ENCODE data around the gene CFAP100. TPM values are rescaled to one million over a fixed set of nuclear protein-coding genes. Genes with fewer than 3 reads are reported as not detected.

CFAP100 gene
- polyA plus RNA-seq, 2 donors: not detected

GRCh38 chr3:126364731-126365301 is 29.9 kb upstream of the CFAP100 start:
- no peak overlapping the region for H3K4me3 ChIP-seq (ENCODE audit: low read depth in 1 of 2, low read length in 2 of 2)
- H3K9me3 ChIP-seq (ENCODE audit: control insufficient read depth in 2 of 2, insufficient read depth in 1 of 2, low read depth in 1 of 2, low read length in 1 of 2): no peaks in the 10 kb centered on the region
- no peaks in the 10 kb centered on the region for H3K36me3 ChIP-seq (ENCODE audit: control insufficient read depth in 2 of 2, insufficient read depth in 2 of 2, low read length in 1 of 2)
- WGBS, 2 donors: 87 to 92% methylated on average over 5 of the region's 5 CpGs
- H3K4me1 ChIP-seq (ENCODE audit: control insufficient read depth in 2 of 2, insufficient read depth in 2 of 2, low read length in 1 of 2): no peaks in the 10 kb centered on the region
- H3K27ac ChIP-seq (ENCODE audit: low read depth in 2 of 2, low read length in 1 of 2): no peak overlapping the region
- H3K27me3 ChIP-seq (ENCODE audit: control insufficient read depth in 1 of 2, insufficient read depth in 2 of 2, low read length in 2 of 2): peaks cover 0 to 3% of the 10 kb centered on the region in 2 donors

- H3K27me3 ChIP-seq (ENCODE audit: control insufficient read depth in 1 of 2, insufficient read depth in 2 of 2, low read length in 2 of 2): no peaks in the 10 kb centered on the region
- H3K36me3 ChIP-seq (ENCODE audit: control insufficient read depth in 2 of 2, insufficient read depth in 2 of 2, low read length in 1 of 2): no peaks in the 10 kb centered on the region
- H3K9me3 ChIP-seq (ENCODE audit: control insufficient read depth in 2 of 2, insufficient read depth in 1 of 2, low read depth in 1 of 2, low read length in 1 of 2): no peaks in the 10 kb centered on the region
- 86 to 92% methylated on average over 10 to 11 of the region's 11 CpGs for WGBS, 2 donors
- no peak overlapping the region for H3K4me3 ChIP-seq (ENCODE audit: low read depth in 1 of 2, low read length in 2 of 2)
- no peak overlapping the region for H3K27ac ChIP-seq (ENCODE audit: low read depth in 2 of 2, low read length in 1 of 2)
- no peaks in the 10 kb centered on the region for H3K4me1 ChIP-seq (ENCODE audit: control insufficient read depth in 2 of 2, insufficient read depth in 2 of 2, low read length in 1 of 2)
Measured at GRCh38 chr3:126365351-126366277, 29.1 kb upstream of the CFAP100 start.

GRCh38 chr3:126367316-126367805 is 27.3 kb upstream of the CFAP100 start:
- Histone ChIP-seq H3K9me3 (ENCODE audit: control insufficient read depth in 2 of 2, insufficient read depth in 1 of 2, low read depth in 1 of 2, low read length in 1 of 2) (no peaks in the 10 kb centered on the region), H3K36me3 (ENCODE audit: control insufficient read depth in 2 of 2, insufficient read depth in 2 of 2, low read length in 1 of 2) (no peaks in the 10 kb centered on the region), H3K27me3 (ENCODE audit: control insufficient read depth in 1 of 2, insufficient read depth in 2 of 2, low read length in 2 of 2) (no peaks in the 10 kb centered on the region), H3K4me1 (ENCODE audit: control insufficient read depth in 2 of 2, insufficient read depth in 2 of 2, low read length in 1 of 2) (no peaks in the 10 kb centered on the region), H3K4me3 (ENCODE audit: low read depth in 1 of 2, low read length in 2 of 2) (no peak overlapping the region), H3K27ac (ENCODE audit: low read depth in 2 of 2, low read length in 1 of 2) (no peak overlapping the region)
- 78 to 95% methylated on average over 6 of the region's 6 CpGs for WGBS, 2 donors

- Histone ChIP-seq H3K27ac (ENCODE audit: low read depth in 2 of 2, low read length in 1 of 2) (no peak overlapping the region), H3K4me3 (ENCODE audit: low read depth in 1 of 2, low read length in 2 of 2) (no peak overlapping the region), H3K9me3 (ENCODE audit: control insufficient read depth in 2 of 2, insufficient read depth in 1 of 2, low read depth in 1 of 2, low read length in 1 of 2) (no peaks in the 10 kb centered on the region), H3K4me1 (ENCODE audit: control insufficient read depth in 2 of 2, insufficient read depth in 2 of 2, low read length in 1 of 2) (no peaks in the 10 kb centered on the region), H3K36me3 (ENCODE audit: control insufficient read depth in 2 of 2, insufficient read depth in 2 of 2, low read length in 1 of 2) (no peaks in the 10 kb centered on the region), H3K27me3 (ENCODE audit: control insufficient read depth in 1 of 2, insufficient read depth in 2 of 2, low read length in 2 of 2) (no peaks in the 10 kb centered on the region)
- 85 to 88% methylated on average over 2 of the region's 2 CpGs for WGBS, 2 donors
Measured at GRCh38 chr3:126369490-126369889, 25.2 kb upstream of the CFAP100 start.

- H3K9me3 ChIP-seq (ENCODE audit: control insufficient read depth in 2 of 2, insufficient read depth in 1 of 2, low read depth in 1 of 2, low read length in 1 of 2): no peaks in the 10 kb centered on the region
- no peaks in the 10 kb centered on the region for H3K36me3 ChIP-seq (ENCODE audit: control insufficient read depth in 2 of 2, insufficient read depth in 2 of 2, low read length in 1 of 2)
- H3K27me3 ChIP-seq (ENCODE audit: control insufficient read depth in 1 of 2, insufficient read depth in 2 of 2, low read length in 2 of 2): no peaks in the 10 kb centered on the region
- H3K27ac ChIP-seq (ENCODE audit: low read depth in 2 of 2, low read length in 1 of 2): no peak overlapping the region
- no peaks in the 10 kb centered on the region for H3K4me1 ChIP-seq (ENCODE audit: control insufficient read depth in 2 of 2, insufficient read depth in 2 of 2, low read length in 1 of 2)
- no peak overlapping the region for H3K4me3 ChIP-seq (ENCODE audit: low read depth in 1 of 2, low read length in 2 of 2)
- WGBS, 2 donors: 66 to 77% methylated on average over 4 of the region's 4 CpGs
Measured at GRCh38 chr3:126370055-126370454, 24.7 kb upstream of the CFAP100 start.

- no peaks in the 10 kb centered on the region for H3K27me3 ChIP-seq (ENCODE audit: control insufficient read depth in 1 of 2, insufficient read depth in 2 of 2, low read length in 2 of 2)
- no peaks in the 10 kb centered on the region for H3K9me3 ChIP-seq (ENCODE audit: control insufficient read depth in 2 of 2, insufficient read depth in 1 of 2, low read depth in 1 of 2, low read length in 1 of 2)
- H3K36me3 ChIP-seq (ENCODE audit: control insufficient read depth in 2 of 2, insufficient read depth in 2 of 2, low read length in 1 of 2): no peaks in the 10 kb centered on the region
- H3K4me3 ChIP-seq (ENCODE audit: low read depth in 1 of 2, low read length in 2 of 2): no peak overlapping the region
- no peaks in the 10 kb centered on the region for H3K4me1 ChIP-seq (ENCODE audit: control insufficient read depth in 2 of 2, insufficient read depth in 2 of 2, low read length in 1 of 2)
- H3K27ac ChIP-seq (ENCODE audit: low read depth in 2 of 2, low read length in 1 of 2): no peak overlapping the region
- 89 to 91% methylated on average over 6 to 7 of the region's 7 CpGs for WGBS, 2 donors
Measured at GRCh38 chr3:126370606-126371005, 24.1 kb upstream of the CFAP100 start.

GRCh38 chr3:126371096-126371705 is 23.5 kb upstream of the CFAP100 start:
- H3K27ac ChIP-seq (ENCODE audit: low read depth in 2 of 2, low read length in 1 of 2): no peak overlapping the region
- WGBS, 2 donors: 83 to 85% methylated on average over 22 of the region's 22 CpGs
- no peaks in the 10 kb centered on the region for H3K27me3 ChIP-seq (ENCODE audit: control insufficient read depth in 1 of 2, insufficient read depth in 2 of 2, low read length in 2 of 2)
- peaks cover 0 to 2% of the 10 kb centered on the region in 2 donors for H3K4me1 ChIP-seq (ENCODE audit: control insufficient read depth in 2 of 2, insufficient read depth in 2 of 2, low read length in 1 of 2)
- no peaks in the 10 kb centered on the region for H3K9me3 ChIP-seq (ENCODE audit: control insufficient read depth in 2 of 2, insufficient read depth in 1 of 2, low read depth in 1 of 2, low read length in 1 of 2)
- H3K4me3 ChIP-seq (ENCODE audit: low read depth in 1 of 2, low read length in 2 of 2): no peak overlapping the region
- H3K36me3 ChIP-seq (ENCODE audit: control insufficient read depth in 2 of 2, insufficient read depth in 2 of 2, low read length in 1 of 2): no peaks in the 10 kb centered on the region

- no peaks in the 10 kb centered on the region for H3K36me3 ChIP-seq (ENCODE audit: control insufficient read depth in 2 of 2, insufficient read depth in 2 of 2, low read length in 1 of 2)
- H3K27ac ChIP-seq (ENCODE audit: low read depth in 2 of 2, low read length in 1 of 2): no peak overlapping the region
- no peaks in the 10 kb centered on the region for H3K9me3 ChIP-seq (ENCODE audit: control insufficient read depth in 2 of 2, insufficient read depth in 1 of 2, low read depth in 1 of 2, low read length in 1 of 2)
- H3K4me1 ChIP-seq (ENCODE audit: control insufficient read depth in 2 of 2, insufficient read depth in 2 of 2, low read length in 1 of 2): peaks cover 0 to 2% of the 10 kb centered on the region in 2 donors
- H3K27me3 ChIP-seq (ENCODE audit: control insufficient read depth in 1 of 2, insufficient read depth in 2 of 2, low read length in 2 of 2): no peaks in the 10 kb centered on the region
- WGBS, 2 donors: 86 to 88% methylated on average over 12 of the region's 12 CpGs
- no peak overlapping the region for H3K4me3 ChIP-seq (ENCODE audit: low read depth in 1 of 2, low read length in 2 of 2)
Measured at GRCh38 chr3:126372413-126373145, 22.1 kb upstream of the CFAP100 start.

- Histone ChIP-seq H3K4me1 (ENCODE audit: control insufficient read depth in 2 of 2, insufficient read depth in 2 of 2, low read length in 1 of 2) (peaks cover 0 to 2% of the 10 kb centered on the region in 2 donors), H3K27ac (ENCODE audit: low read depth in 2 of 2, low read length in 1 of 2) (no peak overlapping the region), H3K9me3 (ENCODE audit: control insufficient read depth in 2 of 2, insufficient read depth in 1 of 2, low read depth in 1 of 2, low read length in 1 of 2) (no peaks in the 10 kb centered on the region), H3K36me3 (ENCODE audit: control insufficient read depth in 2 of 2, insufficient read depth in 2 of 2, low read length in 1 of 2) (no peaks in the 10 kb centered on the region), H3K27me3 (ENCODE audit: control insufficient read depth in 1 of 2, insufficient read depth in 2 of 2, low read length in 2 of 2) (no peaks in the 10 kb centered on the region), H3K4me3 (ENCODE audit: low read depth in 1 of 2, low read length in 2 of 2) (no peak overlapping the region)
- 88 to 96% methylated on average over 4 of the region's 4 CpGs for WGBS, 2 donors
Measured at GRCh38 chr3:126373146-126373613, 21.5 kb upstream of the CFAP100 start.
